ENCODE results near the gene DCDC2C.

DNA sequence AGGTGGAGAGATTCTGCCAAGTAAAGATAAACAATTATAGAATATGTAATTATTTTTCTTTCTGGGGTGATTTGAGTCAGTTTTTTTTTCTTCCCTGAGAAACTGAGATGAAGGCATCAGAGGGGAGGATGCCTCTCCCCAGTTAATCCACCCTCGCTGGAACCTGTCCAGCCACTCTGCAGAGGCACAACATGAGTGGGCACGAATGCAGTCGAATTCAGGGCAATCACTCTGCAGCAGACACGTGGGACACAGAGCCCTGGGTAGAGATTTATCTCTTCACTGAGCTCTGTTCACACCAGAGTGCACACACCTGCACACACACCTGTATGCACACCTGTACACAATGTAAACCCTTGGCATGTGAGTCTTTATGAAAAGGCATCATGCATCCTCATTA lies 154.2 kb downstream of the DCDC2C start:
- TF ChIP-seq MAZ (IDR thresholded peaks at IDR 0.05; ENCODE audit: borderline replicate concordance, low read depth, low read length) (no peak), RCOR1 (IDR thresholded peaks at IDR 0.05; ENCODE audit: insufficient replicate concordance, low read length) (no peak), RAD21 (IDR thresholded peaks at IDR 0.05; ENCODE audit: low read length) (no peak), CHD1 (IDR thresholded peaks at IDR 0.05; ENCODE audit: low read depth, low read length) (no peak)
- TF ChIP-seq, protein P1, sequence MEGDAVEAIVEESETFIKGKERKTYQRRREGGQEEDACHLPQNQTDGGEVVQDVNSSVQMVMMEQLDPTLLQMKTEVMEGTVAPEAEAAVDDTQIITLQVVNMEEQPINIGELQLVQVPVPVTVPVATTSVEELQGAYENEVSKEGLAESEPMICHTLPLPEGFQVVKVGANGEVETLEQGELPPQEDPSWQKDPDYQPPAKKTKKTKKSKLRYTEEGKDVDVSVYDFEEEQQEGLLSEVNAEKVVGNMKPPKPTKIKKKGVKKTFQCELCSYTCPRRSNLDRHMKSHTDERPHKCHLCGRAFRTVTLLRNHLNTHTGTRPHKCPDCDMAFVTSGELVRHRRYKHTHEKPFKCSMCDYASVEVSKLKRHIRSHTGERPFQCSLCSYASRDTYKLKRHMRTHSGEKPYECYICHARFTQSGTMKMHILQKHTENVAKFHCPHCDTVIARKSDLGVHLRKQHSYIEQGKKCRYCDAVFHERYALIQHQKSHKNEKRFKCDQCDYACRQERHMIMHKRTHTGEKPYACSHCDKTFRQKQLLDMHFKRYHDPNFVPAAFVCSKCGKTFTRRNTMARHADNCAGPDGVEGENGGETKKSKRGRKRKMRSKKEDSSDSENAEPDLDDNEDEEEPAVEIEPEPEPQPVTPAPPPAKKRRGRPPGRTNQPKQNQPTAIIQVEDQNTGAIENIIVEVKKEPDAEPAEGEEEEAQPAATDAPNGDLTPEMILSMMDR (conservative IDR thresholded peaks at IDR 0.05; ENCODE audit: low read depth, low read length) = no peak
